ENCODE results near the gene DNAH6.
"Not testable (repeated sequence)": the region's sequence is repeated elsewhere in the genome, so short reads cannot be mapped to it uniquely, and the experiment has no call there.

DNAH6 gene

GRCh38 chr2:84846741-84847142 lies 330.4 kb downstream of the DNAH6 start:
- no peak for DNase-seq

- no peak for DNase-seq
Measured at GRCh38 chr2:84847326-84848050, 331.2 kb downstream of the DNAH6 start.

DNA sequence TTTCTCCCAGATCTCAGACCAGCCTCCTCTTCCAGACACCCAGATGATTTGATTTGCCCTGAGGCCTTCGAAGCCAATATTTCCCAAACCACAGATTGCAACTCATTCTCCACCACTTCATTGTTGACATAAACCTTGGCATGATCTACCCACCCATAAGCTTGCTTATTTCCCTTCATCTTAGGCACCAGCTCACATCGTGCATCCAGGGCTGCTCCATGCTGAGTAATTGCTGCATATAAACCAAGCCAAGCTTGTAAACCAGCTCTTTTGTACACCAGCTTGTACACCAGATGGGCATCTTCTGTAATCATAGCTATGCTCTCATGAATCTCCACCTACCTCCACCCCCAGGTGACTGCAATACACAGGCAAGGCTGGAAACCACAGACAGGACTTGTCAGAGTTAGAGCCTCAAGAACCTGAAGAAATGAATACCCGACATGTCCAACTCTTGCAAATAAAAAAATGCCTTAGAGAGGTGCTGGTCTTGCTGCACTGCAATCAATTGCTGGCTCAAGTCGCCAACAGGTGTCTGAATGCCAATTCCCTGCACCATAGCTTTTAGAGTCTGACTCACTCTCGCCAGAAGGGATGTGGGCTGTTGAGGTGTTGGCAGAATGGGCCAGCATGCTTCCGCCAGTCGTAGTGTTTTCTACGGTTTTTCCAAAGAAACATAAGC lies 333.1 kb downstream of the DNAH6 start:
- no peak for DNase-seq

DNA sequence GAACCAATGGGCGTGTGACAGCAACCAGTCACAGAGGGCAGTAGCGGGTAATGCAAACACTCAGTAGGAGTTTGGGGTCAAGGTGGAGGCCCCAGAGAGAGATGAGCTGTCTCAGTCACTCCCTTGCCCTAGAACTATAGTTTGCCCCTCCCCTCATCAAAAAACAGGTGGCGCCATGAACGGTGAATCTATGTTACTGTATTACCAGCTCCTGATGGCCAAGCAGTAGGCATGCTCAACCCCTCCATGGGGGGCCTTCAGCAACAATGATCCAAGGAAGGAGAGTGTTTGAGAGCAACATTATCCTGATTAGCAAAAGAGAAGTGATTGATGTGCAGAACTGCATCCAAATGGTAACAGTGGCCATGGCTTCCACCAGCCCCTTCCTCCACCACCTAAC lies 334.2 kb downstream of the DNAH6 start:
- DNase-seq = no peak

- DNase-seq = no peak
Measured at GRCh38 chr2:84851876-84852275, 335.6 kb downstream of the DNAH6 start.

DNA sequence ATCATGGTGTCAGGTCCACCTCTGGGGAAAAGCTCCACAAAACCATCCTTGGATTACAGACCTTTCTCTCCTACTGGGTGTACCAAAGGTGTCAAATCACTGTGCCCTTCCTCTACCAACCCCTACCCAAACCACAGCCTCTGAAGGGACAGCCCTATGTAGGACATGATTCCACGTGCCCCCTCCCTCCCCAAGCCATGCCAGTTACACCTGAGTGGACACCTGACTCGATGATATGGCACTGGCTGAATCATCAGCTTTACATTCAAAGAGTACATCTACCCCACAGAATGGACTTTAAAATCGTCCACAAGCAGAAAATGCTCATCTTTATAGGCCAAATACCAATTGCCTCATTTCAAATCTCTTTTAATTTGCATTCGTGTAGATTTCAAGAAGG lies 338.6 kb downstream of the DNAH6 start:
- DNase-seq = no peak

- no peak for DNase-seq
Measured at GRCh38 chr2:84855731-84856130, 339.4 kb downstream of the DNAH6 start.

- no peak for DNase-seq
Measured at GRCh38 chr2:84856787-84857186, 340.5 kb downstream of the DNAH6 start.

- DNase-seq = no peak
Measured at GRCh38 chr2:84857566-84857965, 341.3 kb downstream of the DNAH6 start.

DNA sequence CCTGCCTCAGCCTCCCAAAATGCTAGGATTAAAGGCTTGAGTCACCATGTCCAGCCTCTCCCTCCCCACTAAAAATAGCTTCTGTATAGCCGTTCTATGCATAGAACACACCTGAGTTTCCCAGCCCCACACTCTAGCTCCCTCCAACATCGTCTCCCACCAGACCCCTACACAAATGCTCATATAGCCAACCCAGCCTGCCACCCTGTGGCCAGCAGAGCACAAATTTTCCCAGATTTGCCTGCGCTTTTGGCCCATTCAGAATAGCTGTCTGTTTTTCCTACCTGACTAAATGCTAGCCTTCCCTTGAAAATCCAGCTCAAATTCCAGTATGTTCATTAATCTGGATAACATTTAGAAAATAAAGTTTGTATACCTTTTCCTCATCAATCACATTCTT lies 341.8 kb downstream of the DNAH6 start:
- no peak for DNase-seq

DNA sequence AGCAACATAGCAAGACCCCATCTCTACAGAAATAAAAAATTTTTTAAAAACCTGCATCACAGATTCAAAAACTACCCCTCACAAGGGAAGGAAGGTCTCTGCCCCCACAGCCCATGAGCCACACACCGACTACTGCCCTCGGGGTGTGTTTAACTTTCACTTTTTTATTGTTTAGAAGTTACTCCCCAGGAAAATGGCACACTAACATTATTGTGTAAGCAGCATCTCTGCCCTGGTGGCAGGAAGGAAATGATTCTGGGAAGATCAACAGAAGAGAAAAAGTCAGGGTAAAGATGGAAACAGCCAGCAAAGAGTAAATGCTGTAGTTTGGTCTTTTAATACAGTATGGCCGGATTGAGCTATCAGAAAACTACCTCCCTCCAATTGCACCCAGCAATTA lies 342.6 kb downstream of the DNAH6 start:
- no peak for DNase-seq

- no peak for DNase-seq
Measured at GRCh38 chr2:84861539-84861938, 345.2 kb downstream of the DNAH6 start.

DNA sequence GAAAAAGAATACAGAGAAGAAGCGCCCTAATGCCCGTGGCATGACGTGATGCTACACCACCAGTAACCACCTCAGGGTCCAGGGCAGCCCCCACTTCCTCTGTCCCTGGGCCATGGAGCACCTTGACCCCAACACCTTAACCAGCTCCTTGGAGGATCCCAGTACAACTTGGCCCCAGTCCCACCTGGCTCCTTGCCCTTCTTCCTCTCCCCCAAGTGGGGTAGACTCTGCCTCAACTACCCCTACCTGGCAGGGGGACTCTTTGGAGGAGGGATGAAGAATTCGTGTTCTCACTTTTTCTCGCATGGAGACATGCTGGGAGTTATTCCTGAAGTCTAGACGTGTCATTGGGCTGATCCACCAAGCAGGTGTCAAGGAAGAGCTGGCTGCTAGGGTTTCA lies 345.7 kb downstream of the DNAH6 start:
- no peak for DNase-seq

GRCh38 chr2:84865181-84865783 lies 349.0 kb downstream of the DNAH6 start:
- DNase-seq = no peak

DNA sequence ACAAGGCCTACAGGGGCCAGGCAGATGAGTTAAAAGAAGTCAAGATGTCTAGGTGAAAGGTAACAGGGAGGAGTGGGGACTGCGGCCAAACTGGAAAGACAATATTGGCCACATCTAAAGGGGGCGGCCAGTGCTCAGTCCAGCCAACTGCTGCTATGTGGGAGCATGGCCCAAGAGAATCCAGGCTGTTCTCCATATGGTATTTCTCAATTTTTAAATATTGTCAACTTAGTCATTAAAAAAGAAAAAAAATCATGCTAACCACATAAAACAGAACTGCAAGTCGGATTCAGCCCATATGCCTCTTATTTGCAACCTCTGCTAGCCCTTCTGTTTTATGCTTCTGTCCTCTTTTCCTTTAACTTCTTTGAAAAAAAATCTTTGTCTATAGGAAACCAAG lies 349.8 kb downstream of the DNAH6 start:
- no peak for DNase-seq

DNA sequence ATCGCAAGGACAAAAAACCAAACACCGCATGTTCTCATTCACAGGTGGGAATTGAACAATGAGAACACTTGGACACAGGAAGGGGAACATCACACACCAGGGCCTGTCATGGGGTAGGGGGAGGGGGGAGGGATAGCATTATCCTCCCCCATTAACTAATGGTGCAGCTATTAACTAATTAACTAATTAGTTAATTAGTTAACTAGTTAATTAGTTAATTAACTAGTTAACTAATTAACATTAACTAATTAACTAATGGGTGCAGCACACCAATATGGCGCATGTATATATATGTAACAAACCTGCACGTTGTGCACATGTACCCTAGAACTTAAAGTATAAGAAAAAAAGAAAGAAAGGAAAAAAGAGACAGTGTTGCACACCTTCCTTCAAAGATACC lies 352.0 kb downstream of the DNAH6 start:
- not testable (repeated sequence) for DNase-seq

All from NCI-H1417 treated with DMSO at 0.1 percent for 48 hours (cell line).